ENCODE results near the gene HLA-DMA.

The HLA-DMA gene

DNA sequence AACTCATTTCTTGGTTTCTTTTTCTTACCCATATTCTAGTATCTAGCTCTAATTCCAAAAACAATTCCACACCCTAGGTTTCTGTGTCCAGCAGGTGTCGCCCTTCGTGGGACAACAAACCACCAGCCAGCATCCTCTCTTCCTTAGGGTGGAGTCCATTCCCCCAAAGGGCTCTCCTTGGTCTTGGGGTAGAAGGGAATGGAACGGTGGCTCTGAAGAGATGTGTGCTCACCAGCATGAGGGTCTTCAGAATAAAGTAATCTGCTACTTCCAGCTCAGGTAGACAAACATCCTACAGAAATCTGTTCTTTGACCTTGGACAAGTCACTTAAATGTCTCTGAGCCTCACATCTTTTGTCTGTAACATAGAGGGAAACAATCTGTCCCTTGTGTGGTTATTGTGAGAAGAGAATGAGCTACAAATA, 19.2 kb downstream of the HLA-DMA start:
- peak; percentile 53 to 69 (median 57) for DNase-seq (ENCODE audit: low read depth in 3 of 3)

DNA sequence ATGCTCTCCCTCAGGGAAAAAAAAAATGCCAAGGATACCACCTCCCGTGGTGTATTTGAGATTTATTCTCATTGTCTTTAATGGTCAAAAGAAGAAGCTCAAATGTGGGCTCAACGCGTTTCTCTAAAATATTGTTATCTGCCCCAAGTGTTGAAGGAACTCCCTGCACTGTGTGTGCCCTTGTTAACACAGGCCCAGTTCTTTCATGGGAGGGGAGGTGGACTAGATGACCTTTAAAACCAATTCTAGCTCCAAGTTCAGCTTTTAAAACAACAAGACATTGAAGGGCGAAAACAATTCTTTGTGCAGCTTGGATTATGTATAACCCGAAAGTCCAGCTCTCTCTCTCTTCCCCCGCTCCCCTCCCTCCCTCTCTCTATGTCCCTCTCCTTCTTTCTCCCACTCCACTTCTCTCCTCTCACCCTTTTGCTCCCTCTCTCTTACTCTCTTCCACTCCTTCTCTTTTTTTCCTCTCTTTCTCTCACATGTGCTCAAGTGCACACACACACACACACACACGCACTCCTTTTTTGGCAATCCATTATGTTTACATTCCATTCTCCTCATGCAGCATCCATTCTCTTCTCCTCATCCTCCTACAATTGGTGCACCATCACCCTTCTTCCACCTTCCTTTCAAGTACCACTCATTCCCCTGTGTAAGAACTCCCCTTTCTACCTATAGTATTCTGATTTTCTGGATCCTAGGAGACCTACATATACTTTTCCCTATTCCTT, 20.6 kb downstream of the HLA-DMA start:
- DNase-seq (ENCODE audit: low read depth in 3 of 3): no peak

DNA sequence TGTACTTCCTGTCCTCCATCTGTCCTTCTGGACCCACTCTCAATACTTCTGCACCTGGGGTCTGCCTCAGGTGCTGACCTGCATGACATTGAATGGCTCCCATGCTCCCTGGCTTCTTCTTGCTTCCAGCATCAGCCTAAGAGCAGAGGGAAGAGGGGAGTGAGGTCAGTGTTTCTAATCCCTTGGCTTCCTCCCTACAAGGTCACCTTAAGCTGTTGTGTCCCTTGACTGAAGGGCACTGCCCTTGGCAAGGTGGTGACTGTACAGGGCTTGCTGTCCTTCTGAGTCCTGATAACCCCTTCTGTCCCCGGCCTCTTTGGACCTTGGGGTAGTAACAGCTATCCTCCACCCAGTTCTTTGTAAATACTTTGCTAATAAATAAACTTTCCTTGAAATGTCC, 21.7 kb downstream of the HLA-DMA start:
- DNase-seq (ENCODE audit: low read depth in 3 of 3): no peak

DNA sequence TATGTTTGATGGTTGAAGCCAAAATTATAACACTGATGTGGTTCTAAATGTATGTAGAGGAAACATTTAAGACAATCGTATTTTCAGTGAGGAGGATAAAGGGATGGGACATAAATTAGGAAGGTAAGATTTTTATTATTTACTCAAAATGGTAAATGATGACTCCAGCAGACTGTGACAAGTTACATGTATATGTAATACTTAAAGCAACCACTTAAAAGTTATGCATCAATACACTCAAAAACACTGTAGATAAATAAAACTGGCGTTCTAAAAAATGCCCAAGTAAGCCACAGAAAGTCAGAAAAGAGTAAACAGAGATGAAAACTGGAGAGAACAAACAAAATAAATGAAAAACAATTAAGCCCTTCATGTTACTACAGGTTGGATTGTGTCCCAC, 30.8 kb downstream of the HLA-DMA start:
- DNase-seq (ENCODE audit: low read depth in 3 of 3): no peak

DNA sequence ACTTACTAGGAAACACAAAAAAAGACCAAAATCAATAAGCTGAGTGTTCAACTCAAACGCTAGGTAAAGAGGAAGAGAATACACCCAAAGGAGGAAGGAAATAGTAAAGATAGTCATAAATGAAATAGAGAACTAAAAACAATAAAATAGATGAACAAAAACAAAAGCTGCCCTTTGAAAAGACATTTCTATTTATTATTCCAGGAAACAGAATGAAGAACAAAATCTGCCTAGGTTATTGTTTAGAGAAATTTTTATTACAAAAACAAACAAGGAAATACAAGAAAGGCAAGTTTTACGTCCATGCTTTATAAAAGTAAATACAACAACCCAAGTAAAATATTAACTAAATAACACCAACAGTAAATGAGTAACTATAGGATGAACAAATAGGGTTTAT, 32.2 kb downstream of the HLA-DMA start:
- DNase-seq (ENCODE audit: low read depth in 3 of 3): no peak

DNA sequence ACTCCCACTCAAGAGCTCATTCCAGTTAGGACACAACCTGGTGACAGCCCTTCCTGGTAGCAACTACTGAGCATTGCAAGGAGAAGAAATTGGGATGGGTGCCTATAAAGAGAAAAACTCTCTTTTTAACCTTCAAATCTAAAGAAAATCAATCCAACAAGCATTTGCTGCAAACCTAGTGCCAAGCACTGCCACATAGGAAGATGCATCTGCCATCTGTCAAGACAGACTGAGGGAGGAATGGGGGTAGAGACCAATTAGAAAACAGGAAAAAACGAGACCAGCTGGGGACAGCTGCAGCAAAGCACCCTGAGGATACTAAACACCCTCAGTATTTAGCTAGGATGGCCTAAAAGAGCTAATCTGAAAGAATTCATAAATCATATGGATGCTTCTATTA, 39.9 kb downstream of the HLA-DMA start:
- DNase-seq (ENCODE audit: low read depth in 3 of 3): no peak

DNA sequence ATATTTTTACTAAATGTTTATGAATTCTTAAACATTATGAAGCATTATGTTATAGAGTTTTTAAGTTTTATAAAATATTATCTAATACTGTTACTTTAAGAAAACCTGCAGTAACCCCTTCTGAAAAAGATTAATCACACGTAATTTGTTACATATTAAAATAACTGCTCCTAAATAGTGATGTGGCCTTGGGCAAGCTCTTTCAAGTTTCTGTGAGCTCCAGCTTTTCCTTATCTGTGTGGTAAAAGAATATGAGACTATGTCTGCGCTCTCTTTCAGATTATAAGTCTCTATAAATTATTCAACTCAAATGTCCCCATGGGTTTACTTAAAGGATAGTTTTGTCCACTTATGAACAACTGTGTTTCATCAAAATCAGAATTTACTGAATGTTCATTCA, 44.0 kb downstream of the HLA-DMA start:
- DNase-seq (ENCODE audit: low read depth in 3 of 3): no peak

DNA sequence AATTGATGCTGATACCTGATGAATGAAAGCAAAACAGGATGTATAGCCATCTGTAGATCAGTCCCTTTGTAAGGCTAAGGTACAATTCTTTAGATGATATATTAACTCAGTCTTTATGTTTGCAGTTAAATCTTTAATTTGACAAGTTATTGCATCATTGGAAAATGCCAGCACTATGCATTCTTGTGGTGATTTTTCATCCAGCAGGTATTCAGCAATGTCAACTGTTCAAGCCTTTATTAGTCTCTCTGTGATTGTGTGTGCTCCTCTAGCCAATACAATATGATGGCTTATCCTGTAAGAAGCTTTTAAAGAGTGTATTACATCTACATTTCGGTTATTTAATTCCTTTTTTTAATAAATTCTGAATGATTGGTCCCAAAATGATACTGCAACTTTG, 46.4 kb downstream of the HLA-DMA start:
- DNase-seq (ENCODE audit: low read depth in 3 of 3): no peak

DNA sequence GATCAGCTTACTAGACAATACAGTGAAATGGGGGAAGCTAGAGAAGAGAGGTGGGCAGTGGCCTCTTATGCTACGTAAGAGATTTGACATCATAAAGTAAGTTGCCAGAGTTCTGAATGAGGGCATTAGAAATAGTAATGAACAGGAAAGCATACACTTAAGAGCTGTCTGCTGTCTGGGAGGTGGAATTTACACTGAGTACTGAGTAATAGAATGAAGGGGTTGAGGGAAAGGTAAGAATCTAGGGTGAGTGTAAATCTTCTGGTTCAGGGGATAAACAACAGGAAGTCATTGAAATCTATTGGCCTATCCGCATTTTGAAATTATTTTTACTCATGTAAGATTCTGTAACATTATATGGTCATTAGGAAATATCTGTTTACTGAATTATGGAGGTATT, 47.8 kb downstream of the HLA-DMA start:
- no peak for DNase-seq (ENCODE audit: low read depth in 3 of 3)

DNA sequence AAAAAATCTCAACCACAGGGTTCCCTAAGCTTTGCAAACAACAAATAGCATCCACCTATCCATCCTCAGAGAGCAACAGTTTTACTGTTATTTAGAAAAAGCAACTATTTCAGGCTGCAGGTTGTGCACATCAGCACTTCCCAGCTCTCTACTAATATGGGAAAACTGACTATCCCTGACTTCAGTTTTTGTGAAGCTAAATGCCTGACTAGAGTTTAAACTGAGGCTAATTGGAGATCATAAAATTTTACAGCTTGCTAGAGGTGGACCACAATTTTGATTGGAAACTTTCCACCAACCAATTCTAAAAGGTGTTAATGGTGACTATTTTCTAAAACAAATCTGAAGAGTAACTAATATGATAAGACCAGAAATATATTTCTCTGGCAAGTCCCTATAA, 48.9 kb downstream of the HLA-DMA start:
- no peak for DNase-seq (ENCODE audit: low read depth in 3 of 3)

All from stimulated activated CD4-positive, alpha-beta T cell treated with anti-CD3 and anti-CD28 coated beads, TNF-alpha, amount 100 ng/mL, for 4 hours (primary cell).